MM.1S (cell line): ENCODE results near the gene LPCAT1.

ENCODE experiments used
- CTCF ChIP-seq: fragments of 300-600 bp; sonication (generic); IDR thresholded peaks from 2 replicates; pipeline ENCODE4 v1.5.1; 2016; ENCODE audit warnings: antibody characterized with exemption, low read length, mixed read lengths
- EZH2 ChIP-seq: fragments of 300-600 bp; sonication (generic); optimal IDR thresholded peaks from 2 replicates; pipeline ENCODE3; 2017; ENCODE audit warnings: low read depth, mild to moderate bottlenecking, antibody characterized with exemption, low read length, mixed read lengths
- EZH2phosphoT487 ChIP-seq: fragments of 300-600 bp; sonication (generic); IDR thresholded peaks from 2 replicates; pipeline ENCODE4 v1.6.1; 2018; ENCODE audit warnings: antibody characterized with exemption, low read length

GRCh38 chr5:1554410-1554967 is 30.7 kb upstream of the LPCAT1 start:
- TF ChIP-seq EZH2 (no peak), CTCF (no peak), EZH2phosphoT487 (no peak)
